Measurements from ENCODE around the gene PRR14.
"Not testable (repeated sequence)": the region's sequence is repeated elsewhere in the genome, so short reads cannot be mapped to it uniquely, and the experiment has no call there.

The PRR14 gene

DNA sequence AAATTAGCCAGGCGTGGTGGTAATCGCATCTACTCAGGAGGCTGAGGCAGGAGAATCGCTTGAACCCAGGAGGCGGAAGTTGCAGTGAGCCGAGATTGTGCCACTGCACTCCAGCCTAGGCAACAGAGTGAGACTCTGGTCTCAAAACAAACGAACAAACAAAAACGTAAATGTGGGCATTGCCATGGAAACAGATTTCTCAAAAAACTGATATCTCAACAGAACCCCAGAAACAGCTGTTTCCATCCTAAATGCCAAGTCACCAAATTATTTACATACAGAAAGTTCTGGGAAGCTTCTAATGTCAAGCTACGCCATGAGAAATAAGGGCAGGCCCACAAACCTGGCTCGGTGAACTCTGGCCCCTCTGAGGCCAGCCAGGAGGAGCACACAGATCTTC lies 24.5 kb upstream of the PRR14 start:
- H3K4me3 ChIP-seq (ENCODE audit: insufficient read depth in 1 of 2, low read depth in 1 of 2, low read length in 2 of 2) = no peak overlapping the region
- H2BK120ac ChIP-seq (ENCODE audit: low read depth, low read length) = no peak overlapping the region
- H4K91ac ChIP-seq (ENCODE audit: low read length) = no peak overlapping the region
- no peak overlapping the region for H3K23ac ChIP-seq (ENCODE audit: low read length in 2 of 2)
- H3K27ac ChIP-seq (ENCODE audit: low read length, poor library complexity, severe bottlenecking) = no peak overlapping the region
- no peak overlapping the region for H4K8ac ChIP-seq (ENCODE audit: low read length)
- H2BK15ac ChIP-seq (ENCODE audit: low read depth, poor library complexity, severe bottlenecking) = no peak overlapping the region
- peaks cover 3 to 16% of the 10 kb centered on the region in 2 experiments for H3K27me3 ChIP-seq (ENCODE audit: control insufficient read depth in 1 of 2, insufficient read depth in 1 of 2, low read length in 2 of 2)
- H3K36me3 ChIP-seq (ENCODE audit: control insufficient read depth in 1 of 2, insufficient read depth in 2 of 2, low read depth in 1 of 2, low read length in 2 of 2) = no peaks in the 10 kb centered on the region
- DNase-seq = no peak
- no peaks in the 10 kb centered on the region for H3K79me1 ChIP-seq (replicated peaks; ENCODE audit: low read length, poor library complexity, severe bottlenecking)
- H3K4me2 ChIP-seq (ENCODE audit: low read length, poor library complexity, severe bottlenecking) = no peak overlapping the region
- H3K9ac ChIP-seq (ENCODE audit: low read length) = no peak overlapping the region
- no peak overlapping the region for H2BK5ac ChIP-seq (ENCODE audit: low read depth, low read length, poor library complexity, severe bottlenecking)
- no peak overlapping the region for H2BK12ac ChIP-seq (ENCODE audit: low read length in 2 of 2)
- H2AFZ ChIP-seq (ENCODE audit: low read depth, low read length) = no peak overlapping the region
- H3K4ac ChIP-seq (ENCODE audit: low read depth in 1 of 2, low read length in 2 of 2) = no peak overlapping the region
- H3K18ac ChIP-seq (ENCODE audit: low read depth in 1 of 2, low read length in 2 of 2) = no peak overlapping the region
- 93% methylated on average over 9 of the region's 9 CpGs for WGBS
- no peak overlapping the region for H2AK5ac ChIP-seq (ENCODE audit: low read length, severe bottlenecking)
- H3K4me1 ChIP-seq (ENCODE audit: control insufficient read depth, insufficient read depth, low read depth, low read length) = no peaks in the 10 kb centered on the region
- no peak overlapping the region for H3K14ac ChIP-seq (ENCODE audit: low read length in 2 of 2)
- H3K9me3 ChIP-seq (ENCODE audit: control insufficient read depth, low read length) = no peaks in the 10 kb centered on the region

DNA sequence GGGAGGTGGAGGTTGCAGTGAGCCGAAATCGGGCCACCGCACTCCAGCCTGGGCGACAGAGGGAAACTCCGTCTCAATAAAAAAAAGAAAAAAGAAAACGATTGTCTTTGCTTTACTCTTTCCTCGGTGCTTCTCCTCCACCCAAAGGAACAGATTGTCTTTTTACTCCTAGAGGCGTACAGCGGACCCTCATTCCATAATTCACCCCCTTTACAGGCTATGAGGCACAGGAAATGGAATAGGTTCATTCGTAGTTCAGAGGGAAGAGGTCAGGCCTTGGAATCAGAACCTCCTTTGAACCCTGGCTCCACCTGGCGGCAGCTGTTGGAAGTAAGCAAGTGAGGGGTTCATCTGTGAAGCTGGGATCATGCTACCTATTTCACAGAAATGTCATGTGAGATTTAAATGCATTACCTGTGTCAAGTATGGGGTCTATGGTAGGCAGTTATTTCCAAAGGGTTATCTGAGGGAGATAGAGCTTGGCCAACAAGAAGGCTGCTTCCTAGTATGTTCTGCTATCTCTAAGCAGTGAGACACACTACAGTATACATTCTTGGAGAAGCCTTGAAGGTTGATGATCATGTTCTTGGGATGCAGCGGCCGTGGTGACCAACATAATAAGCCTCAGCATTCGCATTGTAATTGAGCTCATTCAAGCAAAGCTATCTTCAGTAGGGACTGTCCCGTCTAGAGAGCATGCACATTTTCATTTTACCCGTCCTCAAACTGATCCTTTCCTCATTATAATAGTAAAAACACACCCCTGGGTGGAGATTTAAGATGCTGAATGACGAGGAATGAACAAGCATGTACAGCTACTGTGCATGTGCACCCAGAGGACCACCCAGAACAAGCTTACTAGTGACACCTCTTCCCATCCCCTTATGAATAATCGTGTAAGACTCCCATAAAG lies 21.9 kb upstream of the PRR14 start:
- Histone ChIP-seq H3K9me3 (ENCODE audit: control insufficient read depth, low read length) (no peaks in the 10 kb centered on the region), H2BK5ac (ENCODE audit: low read depth, low read length, poor library complexity, severe bottlenecking) (no peak overlapping the region), H4K91ac (ENCODE audit: low read length) (no peak overlapping the region), H3K4me2 (ENCODE audit: low read length, poor library complexity, severe bottlenecking) (peak overlapping the region; percentile 60), H3K36me3 (ENCODE audit: control insufficient read depth in 1 of 2, insufficient read depth in 2 of 2, low read depth in 1 of 2, low read length in 2 of 2) (no peaks in the 10 kb centered on the region), H4K8ac (ENCODE audit: low read length) (no peak overlapping the region), H3K79me1 (replicated peaks; ENCODE audit: low read length, poor library complexity, severe bottlenecking) (no peaks in the 10 kb centered on the region), H3K4me3 (ENCODE audit: insufficient read depth in 1 of 2, low read depth in 1 of 2, low read length in 2 of 2) (no peak overlapping the region), H2BK120ac (ENCODE audit: low read depth, low read length) (no peak overlapping the region), H3K27ac (ENCODE audit: low read length, poor library complexity, severe bottlenecking) (no peak overlapping the region), H3K14ac (ENCODE audit: low read length in 2 of 2) (no peak overlapping the region), H2BK15ac (ENCODE audit: low read depth, poor library complexity, severe bottlenecking) (no peak overlapping the region), H3K27me3 (ENCODE audit: control insufficient read depth in 1 of 2, insufficient read depth in 1 of 2, low read length in 2 of 2) (no peaks in the 10 kb centered on the region), H3K4ac (ENCODE audit: low read depth in 1 of 2, low read length in 2 of 2) (no peak overlapping the region), H3K4me1 (ENCODE audit: control insufficient read depth, insufficient read depth, low read depth, low read length) (peaks cover 2% of the 10 kb centered on the region), H2AK5ac (ENCODE audit: low read length, severe bottlenecking) (no peak overlapping the region), H2BK12ac (ENCODE audit: low read length in 2 of 2) (no peak overlapping the region), H2AFZ (ENCODE audit: low read depth, low read length) (no peak overlapping the region), H3K9ac (ENCODE audit: low read length) (peak overlapping the region; percentile 43), H3K18ac (ENCODE audit: low read depth in 1 of 2, low read length in 2 of 2) (no peak overlapping the region), H3K23ac (ENCODE audit: low read length in 2 of 2) (no peak overlapping the region)
- DNase-seq = peak; percentile 71
- WGBS = 60% methylated on average over 16 of the region's 18 CpGs

DNA sequence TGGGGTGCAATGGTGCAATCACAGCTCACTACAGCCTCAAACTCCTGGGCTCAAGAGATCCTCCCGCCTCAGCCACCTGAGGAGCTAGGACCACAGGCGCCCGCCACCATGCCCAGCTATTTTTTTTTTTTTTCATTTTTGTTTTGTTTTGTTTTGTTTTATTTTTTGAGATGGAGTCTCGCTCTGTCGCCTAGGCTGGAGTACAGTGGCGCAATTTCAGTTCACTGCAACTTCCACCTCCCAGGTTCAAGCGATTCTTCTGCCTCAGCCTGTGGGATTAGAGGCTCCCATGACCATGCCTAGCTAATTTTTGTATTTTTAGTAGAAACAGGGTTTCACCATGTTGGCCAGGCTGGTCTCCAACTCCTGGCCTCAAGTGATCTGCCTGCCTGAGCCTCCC lies 18.3 kb upstream of the PRR14 start:
- H3K23ac ChIP-seq (ENCODE audit: low read length in 2 of 2) = not testable (repeated sequence)

DNA sequence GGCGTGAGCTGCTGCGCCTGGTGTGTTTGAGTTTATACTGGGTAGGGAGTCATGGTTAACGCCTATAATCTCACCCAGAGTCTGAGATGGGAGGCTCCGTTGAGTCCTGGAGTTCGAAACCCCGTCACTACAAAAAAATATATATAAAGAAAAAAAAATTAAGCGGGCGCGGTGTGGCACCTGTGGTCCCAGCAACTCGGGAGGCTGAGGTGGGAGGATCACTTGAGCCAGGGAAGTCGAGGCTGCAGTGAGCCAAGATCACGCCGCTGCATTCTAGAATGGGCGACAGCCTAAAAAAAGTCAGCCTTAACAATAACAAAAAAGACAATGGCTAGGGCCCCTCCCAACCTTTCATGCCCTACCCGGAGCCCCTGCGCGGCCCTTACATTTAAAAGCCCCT lies 17.2 kb upstream of the PRR14 start:
- DNase-seq = no peak

More for the DNA sequence above, 18.3 kb upstream of the PRR14 start:
- not testable (repeated sequence) for H2AFZ ChIP-seq (ENCODE audit: low read depth, low read length); H3K14ac ChIP-seq (ENCODE audit: low read length in 2 of 2); H3K9me3 ChIP-seq (ENCODE audit: control insufficient read depth, low read length); H2BK12ac ChIP-seq (ENCODE audit: low read length in 2 of 2); H4K91ac ChIP-seq (ENCODE audit: low read length); H3K4me2 ChIP-seq (ENCODE audit: low read length, poor library complexity, severe bottlenecking); H3K27me3 ChIP-seq (ENCODE audit: control insufficient read depth in 1 of 2, insufficient read depth in 1 of 2, low read length in 2 of 2); H3K79me1 ChIP-seq (replicated peaks; ENCODE audit: low read length, poor library complexity, severe bottlenecking); H3K4me1 ChIP-seq (ENCODE audit: control insufficient read depth, insufficient read depth, low read depth, low read length); H3K4me3 ChIP-seq (ENCODE audit: insufficient read depth in 1 of 2, low read depth in 1 of 2, low read length in 2 of 2); H2BK120ac ChIP-seq (ENCODE audit: low read depth, low read length); H2BK15ac ChIP-seq (ENCODE audit: low read depth, poor library complexity, severe bottlenecking); H3K18ac ChIP-seq (ENCODE audit: low read depth in 1 of 2, low read length in 2 of 2); H3K36me3 ChIP-seq (ENCODE audit: control insufficient read depth in 1 of 2, insufficient read depth in 2 of 2, low read depth in 1 of 2, low read length in 2 of 2); H3K9ac ChIP-seq (ENCODE audit: low read length); H2BK5ac ChIP-seq (ENCODE audit: low read depth, low read length, poor library complexity, severe bottlenecking); H3K27ac ChIP-seq (ENCODE audit: low read length, poor library complexity, severe bottlenecking); DNase-seq; H4K8ac ChIP-seq (ENCODE audit: low read length); H3K4ac ChIP-seq (ENCODE audit: low read depth in 1 of 2, low read length in 2 of 2); H2AK5ac ChIP-seq (ENCODE audit: low read length, severe bottlenecking)
- WGBS = 100% methylated on average over 4 of the region's 7 CpGs

More for the DNA sequence above, 17.2 kb upstream of the PRR14 start:
- WGBS = 80% methylated on average over 11 of the region's 17 CpGs
- peak overlapping the region in 1 of 2 experiments; percentile 32 for H3K4ac ChIP-seq (ENCODE audit: low read depth in 1 of 2, low read length in 2 of 2)
- H3K36me3 ChIP-seq (ENCODE audit: control insufficient read depth in 1 of 2, insufficient read depth in 2 of 2, low read depth in 1 of 2, low read length in 2 of 2) = no peaks in the 10 kb centered on the region
- no peak overlapping the region for H2BK15ac ChIP-seq (ENCODE audit: low read depth, poor library complexity, severe bottlenecking)
- H4K8ac ChIP-seq (ENCODE audit: low read length) = peak overlapping the region; percentile 89
- H4K91ac ChIP-seq (ENCODE audit: low read length) = no peak overlapping the region
- no peak overlapping the region for H2AK5ac ChIP-seq (ENCODE audit: low read length, severe bottlenecking)
- H3K27ac ChIP-seq (ENCODE audit: low read length, poor library complexity, severe bottlenecking) = no peak overlapping the region
- no peak overlapping the region for H2BK120ac ChIP-seq (ENCODE audit: low read depth, low read length)
- H3K79me1 ChIP-seq (replicated peaks; ENCODE audit: low read length, poor library complexity, severe bottlenecking) = peaks cover 6% of the 10 kb centered on the region
- no peak overlapping the region for H3K14ac ChIP-seq (ENCODE audit: low read length in 2 of 2)
- H2AFZ ChIP-seq (ENCODE audit: low read depth, low read length) = peak overlapping the region; percentile 3
- peaks cover 4% of the 10 kb centered on the region for H3K4me1 ChIP-seq (ENCODE audit: control insufficient read depth, insufficient read depth, low read depth, low read length)
- no peaks in the 10 kb centered on the region for H3K27me3 ChIP-seq (ENCODE audit: control insufficient read depth in 1 of 2, insufficient read depth in 1 of 2, low read length in 2 of 2)
- peak overlapping the region in 1 of 2 experiments; percentile 19 for H3K18ac ChIP-seq (ENCODE audit: low read depth in 1 of 2, low read length in 2 of 2)
- H3K9ac ChIP-seq (ENCODE audit: low read length) = peak overlapping the region; percentile 92
- H3K23ac ChIP-seq (ENCODE audit: low read length in 2 of 2) = no peak overlapping the region
- no peak overlapping the region for H2BK5ac ChIP-seq (ENCODE audit: low read depth, low read length, poor library complexity, severe bottlenecking)
- H2BK12ac ChIP-seq (ENCODE audit: low read length in 2 of 2) = no peak overlapping the region
- H3K4me3 ChIP-seq (ENCODE audit: insufficient read depth in 1 of 2, low read depth in 1 of 2, low read length in 2 of 2) = peak overlapping the region; percentile 48 to 87
- peak overlapping the region; percentile 44 for H3K4me2 ChIP-seq (ENCODE audit: low read length, poor library complexity, severe bottlenecking)
- H3K9me3 ChIP-seq (ENCODE audit: control insufficient read depth, low read length) = no peaks in the 10 kb centered on the region
